Mesendoderm (in vitro differentiated cells): Measurements from ENCODE around the gene LIPK.

Experiments used
- DNase-seq: peaks from one replicate; pipeline ENCODE4 v3.0.0; 2013
- H2AK5ac ChIP-seq: 2 replicates; pipeline ENCODE4 v1.6.1; 2013; ENCODE audit warnings: low read length, inconsistent platforms
- H2BK120ac ChIP-seq: 2 replicates; pipeline ENCODE4 v1.6.1; 2013; ENCODE audit warnings: low read depth, mild to moderate bottlenecking, low read length, moderate library complexity, mixed read lengths
- H2BK15ac ChIP-seq: replicated peaks from 2 replicates; pipeline ENCODE4 v1.6.1; 2013; ENCODE audit warnings: low read depth, mild to moderate bottlenecking, moderate library complexity
- H2BK5ac ChIP-seq: 2 replicates; pipeline ENCODE4 v1.6.1; 2013; ENCODE audit warnings: low read length, inconsistent platforms
- H3K18ac ChIP-seq: 2 replicates; pipeline ENCODE4 v1.6.1; 2013; ENCODE audit warnings: mild to moderate bottlenecking, low read length, mixed read lengths
- H3K23ac ChIP-seq: one replicate; pipeline ENCODE4 v1.6.1; 2013; ENCODE audit warnings: low read length
- H3K27ac ChIP-seq: 2 replicates; pipeline ENCODE4 v1.5.1; 2013; ENCODE audit warnings: low read depth, mild to moderate bottlenecking, inconsistent platforms, low read length, moderate library complexity
- H3K27me3 ChIP-seq: 2 replicates; pipeline ENCODE4 v1.6.1; 2013; ENCODE audit warnings: low read length, control low read depth, mild to moderate bottlenecking, inconsistent platforms; ENCODE audit not compliant: insufficient read depth, poor library complexity
- H3K36me3 ChIP-seq: 2 replicates; pipeline ENCODE4 v1.6.1; 2013; ENCODE audit warnings: low read length, inconsistent platforms; ENCODE audit not compliant: control insufficient read depth, insufficient read depth
- H3K4ac ChIP-seq: one replicate; pipeline ENCODE4 v1.6.1; 2013; ENCODE audit warnings: low read depth, mild to moderate bottlenecking, low read length, moderate library complexity
- H3K4me1 ChIP-seq: 2 replicates; pipeline ENCODE4 v1.6.1; 2013; ENCODE audit warnings: low read depth, low read length, inconsistent platforms; ENCODE audit not compliant: control insufficient read depth
- H3K4me2 ChIP-seq: 2 replicates; pipeline ENCODE4 v1.6.1; 2013; ENCODE audit warnings: low read length
- H3K4me3 ChIP-seq: 2 replicates; pipeline ENCODE4 v1.5.1; 2013; ENCODE audit warnings: mild to moderate bottlenecking, low read length
- H3K56ac ChIP-seq: one replicate; pipeline ENCODE4 v1.6.1; 2013; ENCODE audit warnings: low read length
- H3K79me1 ChIP-seq: 2 replicates; pipeline ENCODE4 v1.6.1; 2013; ENCODE audit warnings: low read length, inconsistent platforms
- H3K79me2 ChIP-seq: 2 replicates; pipeline ENCODE4 v1.6.1; 2013; ENCODE audit warnings: mild to moderate bottlenecking, low read length; ENCODE audit not compliant: control insufficient read depth, insufficient read depth
- H3K9ac ChIP-seq: 2 replicates; pipeline ENCODE4 v1.6.1; 2013; ENCODE audit warnings: low read length, inconsistent platforms
- H4K5ac ChIP-seq: one replicate; pipeline ENCODE4 v1.6.1; 2013; ENCODE audit warnings: low read length
- H4K8ac ChIP-seq: one replicate; pipeline ENCODE4 v1.6.1; 2013; ENCODE audit warnings: low read depth, mild to moderate bottlenecking, control low read depth, low read length, moderate library complexity
- whole genome bisulfite sequencing: extraction: QIAGEN DNeasy Blood & Tissue Kit; methylation state at CpG from one replicate; pipeline ENCODE4 v1.1.7; 2013; ENCODE audit warnings: low lambda C conversion rate, missing lambda C conversion rate; ENCODE audit not compliant: insufficient coverage; ENCODE audit errors: extremely low coverage; 5-methylcytosine and 5-hydroxymethylcytosine counted together

The LIPK gene

DNA sequence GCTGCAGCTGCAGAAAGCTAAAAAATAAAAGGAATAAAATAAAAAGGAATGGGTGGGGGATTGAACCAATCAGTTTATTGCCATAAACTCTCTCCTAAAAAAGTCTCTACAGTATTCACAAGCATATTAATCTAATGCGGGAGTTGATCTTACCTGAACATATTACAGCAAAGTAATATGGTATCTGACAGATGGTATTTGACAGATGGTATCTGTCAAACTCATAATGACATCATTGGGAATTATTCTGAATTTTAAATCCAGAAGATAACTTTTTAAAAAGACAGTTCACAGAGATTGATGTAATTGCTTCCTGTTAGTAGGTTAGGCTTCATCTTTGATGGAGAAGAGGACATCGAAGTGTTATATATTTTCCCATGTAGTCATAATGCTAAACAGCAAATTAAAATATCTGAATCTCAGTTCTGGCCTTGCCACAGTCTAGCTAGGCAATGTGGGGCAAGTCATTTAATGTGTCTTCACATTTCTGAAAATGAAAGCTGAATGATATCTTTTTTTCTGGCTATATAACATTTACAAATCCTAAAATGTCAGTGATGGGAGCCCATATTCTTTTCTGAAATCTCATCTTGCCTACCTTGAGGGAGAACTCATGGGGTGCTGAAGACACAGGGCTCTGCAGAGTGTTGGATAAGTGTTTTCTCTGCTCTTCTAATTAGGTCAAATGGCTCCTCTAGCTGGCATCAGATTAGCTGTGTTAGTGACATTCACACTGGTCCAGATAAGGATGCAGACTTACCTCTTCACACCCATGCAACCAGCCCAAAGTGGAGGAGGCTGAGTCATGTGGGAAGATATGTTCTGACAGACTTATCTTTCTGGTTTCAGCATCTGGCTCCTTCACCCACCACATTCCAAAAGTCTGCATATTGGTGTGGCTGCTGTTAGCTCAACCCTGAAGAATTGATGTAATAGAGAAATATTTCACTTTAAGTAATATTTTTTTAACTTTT, 94.4 kb downstream of the LIPK start:
- peaks cover 4% of the 10 kb centered on the region for H3K4me1 ChIP-seq
- no peak overlapping the region for H2BK15ac ChIP-seq
- peak; percentile 96 for DNase-seq
- H4K8ac ChIP-seq = no peak overlapping the region
- no peak overlapping the region for H3K56ac ChIP-seq
- H2BK120ac ChIP-seq = no peak overlapping the region
- no peak overlapping the region for H2BK5ac ChIP-seq
- no peaks in the 10 kb centered on the region for H3K79me2 ChIP-seq
- H3K4me3 ChIP-seq = no peak overlapping the region
- H3K18ac ChIP-seq = no peak overlapping the region
- H3K27me3 ChIP-seq = no peaks in the 10 kb centered on the region
- H3K23ac ChIP-seq = no peak overlapping the region
- H3K79me1 ChIP-seq = no peaks in the 10 kb centered on the region
- WGBS = no CpG with 5 or more reads among the region's 2 CpGs
- H3K4me2 ChIP-seq = no peak overlapping the region
- no peaks in the 10 kb centered on the region for H3K36me3 ChIP-seq
- H2AK5ac ChIP-seq = no peak overlapping the region
- H3K27ac ChIP-seq = no peak overlapping the region
- H4K5ac ChIP-seq = no peak overlapping the region
- no peak overlapping the region for H3K4ac ChIP-seq
- H3K9ac ChIP-seq = no peak overlapping the region
